NCI-H2227 treated with DMSO at 0.1 percent for 48 hours (cell line): ENCODE data around the gene TGFB2.

ENCODE experiments used
- DNase-seq: peaks from one replicate; lab custom pipeline; 2025; lab: John Stamatoyannopoulos, UW

TGFB2 gene

GRCh38 chr1:218488986-218489385, 143.8 kb downstream of the TGFB2 start:
- no peak for DNase-seq

GRCh38 chr1:218490406-218490922, 145.3 kb downstream of the TGFB2 start:
- DNase-seq = no peak

GRCh38 chr1:218492874-218493273, 147.7 kb downstream of the TGFB2 start:
- no peak for DNase-seq

GRCh38 chr1:218493986-218494385, 148.8 kb downstream of the TGFB2 start:
- no peak for DNase-seq
